ENCODE results near the gene EIF5B. TPM values are rescaled to one million over a fixed set of nuclear protein-coding genes. Genes with fewer than 3 reads are reported as not detected.

Gene EIF5B
- polyA plus RNA-seq, 2 of the 4 experiments (the other 2 are of a cell fraction): 25.0 to 75.4 TPM

Other genes with a start within 250 kb of the EIF5B start
- 1.2 and 1.6 TPM in 2 replicates for gene C2orf15, start 195.7 kb upstream of the EIF5B start, polyA plus RNA-seq (2011; rRNA removed)
- gene C2orf15, start 195.7 kb upstream of the EIF5B start, polyA plus RNA-seq (2017; fragmentation: RNase III; extraction: RNeasy Plus Mini Kit Qiagen cat#74134 plus additional on column Dnase treatment): 0.80 to 1.4 TPM (median 1.3 TPM) in 3 replicates
- 3.7 and 4.3 TPM in 2 replicates for gene TSGA10, start 182.4 kb upstream of the EIF5B start, polyA plus RNA-seq (2011; rRNA removed)
- 4.2 to 4.8 TPM (median 4.5 TPM) in 3 replicates for gene TSGA10, start 182.4 kb upstream of the EIF5B start, polyA plus RNA-seq (2017; fragmentation: RNase III; extraction: RNeasy Plus Mini Kit Qiagen cat#74134 plus additional on column Dnase treatment)
- gene LIPT1, start 182.4 kb upstream of the EIF5B start, polyA plus RNA-seq (2011; rRNA removed): 10.0 and 10.9 TPM in 2 replicates
- 4.1 to 4.8 TPM (median 4.2 TPM) in 3 replicates for gene LIPT1, start 182.4 kb upstream of the EIF5B start, polyA plus RNA-seq (2017; fragmentation: RNase III; extraction: RNeasy Plus Mini Kit Qiagen cat#74134 plus additional on column Dnase treatment)
- 17.8 and 33.7 TPM in 2 replicates for gene MITD1, start 156.3 kb upstream of the EIF5B start, polyA plus RNA-seq (2011; rRNA removed)
- 36.3 to 38.4 TPM (median 37.1 TPM) in 3 replicates for gene MITD1, start 156.3 kb upstream of the EIF5B start, polyA plus RNA-seq (2017; fragmentation: RNase III; extraction: RNeasy Plus Mini Kit Qiagen cat#74134 plus additional on column Dnase treatment)
- 36.1 and 43.5 TPM in 2 replicates for gene MRPL30, start 156.2 kb upstream of the EIF5B start, polyA plus RNA-seq (2011; rRNA removed)
- 37.9 to 49.3 TPM (median 40.0 TPM) in 3 replicates for gene MRPL30, start 156.2 kb upstream of the EIF5B start, polyA plus RNA-seq (2017; fragmentation: RNase III; extraction: RNeasy Plus Mini Kit Qiagen cat#74134 plus additional on column Dnase treatment)
- not detected in 2 replicates for gene LYG2, start 81.7 kb upstream of the EIF5B start, polyA plus RNA-seq (2011; rRNA removed)
- gene LYG2, start 81.7 kb upstream of the EIF5B start, polyA plus RNA-seq (2017; fragmentation: RNase III; extraction: RNeasy Plus Mini Kit Qiagen cat#74134 plus additional on column Dnase treatment): not detected in 3 replicates
- 4.0 and 4.3 TPM in 2 replicates for gene LYG1, start 36.2 kb upstream of the EIF5B start, polyA plus RNA-seq (2011; rRNA removed)
- gene LYG1, start 36.2 kb upstream of the EIF5B start, polyA plus RNA-seq (2017; fragmentation: RNase III; extraction: RNeasy Plus Mini Kit Qiagen cat#74134 plus additional on column Dnase treatment): 2.4 to 3.2 TPM (median 2.9 TPM) in 3 replicates
- gene TXNDC9, start 1.1 kb upstream of the EIF5B start, polyA plus RNA-seq (2011; rRNA removed): 53.3 and 65.6 TPM in 2 replicates
- 36.7 to 37.2 TPM (median 36.7 TPM) in 3 replicates for gene TXNDC9, start 1.1 kb upstream of the EIF5B start, polyA plus RNA-seq (2017; fragmentation: RNase III; extraction: RNeasy Plus Mini Kit Qiagen cat#74134 plus additional on column Dnase treatment)
- 36.0 and 36.2 TPM in 2 replicates for gene REV1, start 152.6 kb downstream of the EIF5B start, polyA plus RNA-seq (2011; rRNA removed)
- gene REV1, start 152.6 kb downstream of the EIF5B start, polyA plus RNA-seq (2017; fragmentation: RNase III; extraction: RNeasy Plus Mini Kit Qiagen cat#74134 plus additional on column Dnase treatment): 12.8 to 13.4 TPM (median 13.3 TPM) in 3 replicates

Data from A549 (cell line).